GM12878 (cell line): Measurements from ENCODE around the gene WNT8A. TPM values are rescaled to one million over a fixed set of nuclear protein-coding genes. Genes with fewer than 3 reads are reported as not detected.
A peak's percentile ranks its signal among the peaks of the same experiment; 100 is the strongest.

ENCODE experiments used
- BACH1 ChIP-seq: fragments of 450-650 bp; IDR thresholded peaks from 2 replicates; pipeline ENCODE4 v1.6.1; 2017; ENCODE audit warnings: mild to moderate bottlenecking, borderline replicate concordance
- BMI1 ChIP-seq: fragments of 450-650 bp; IDR thresholded peaks from 2 replicates; pipeline ENCODE4 v1.6.1; 2016; ENCODE audit warnings: mild to moderate bottlenecking, moderate library complexity, borderline replicate concordance
- CBX3 ChIP-seq: fragments of 200-600 bp; sonication (generic); IDR thresholded peaks from 2 replicates; pipeline ENCODE4 v1.6.1; 2016; ENCODE audit warnings: low read depth, borderline replicate concordance
- CHD2 ChIP-seq: IDR thresholded peaks from 2 replicates; pipeline ENCODE4 v1.6.1; 2011; ENCODE audit warnings: low read depth, low read length, improper control_type of control experiment, borderline replicate concordance
- EZH2 ChIP-seq: IDR thresholded peaks from 2 replicates; pipeline ENCODE4 v1.6.1; 2012; ENCODE audit warnings: low read depth, mild to moderate bottlenecking, control low read depth, inconsistent platforms, low read length, borderline replicate concordance; ENCODE audit not compliant: control insufficient read depth
- IKZF2 ChIP-seq, 2 experiments: fragments of 450-650 bp; IDR thresholded peaks; 2 replicates each; pipeline ENCODE4 v1.6.1; 2017; ENCODE audit warnings: mild to moderate bottlenecking in 2 of 2, moderate library complexity in 2 of 2
- JUNB ChIP-seq: IDR thresholded peaks from 2 replicates; pipeline ENCODE4 v1.6.1; 2016; ENCODE audit warnings: antibody characterized with exemption, mild to moderate bottlenecking
- LARP7 ChIP-seq: fragments of 450-650 bp; IDR thresholded peaks from 2 replicates; pipeline ENCODE4 v1.6.1; 2017; ENCODE audit warnings: mild to moderate bottlenecking
- MTA2 ChIP-seq: fragments of 450-650 bp; IDR thresholded peaks from 2 replicates; pipeline ENCODE4 v1.6.1; 2016; ENCODE audit warnings: low read depth, mild to moderate bottlenecking, moderate library complexity
- NFIC ChIP-seq: IDR thresholded peaks from 2 replicates; pipeline ENCODE4 v1.6.1; 2012; ENCODE audit warnings: low read depth, mild to moderate bottlenecking, inconsistent platforms, low read length, moderate library complexity
- NR2C1 ChIP-seq: fragments of 450-650 bp; IDR thresholded peaks from 2 replicates; pipeline ENCODE4 v1.6.1; 2017; ENCODE audit warnings: antibody characterized with exemption, mild to moderate bottlenecking, moderate library complexity
- RAD51 ChIP-seq: fragments of 450-650 bp; IDR thresholded peaks from 2 replicates; pipeline ENCODE4 v1.6.1; 2016; ENCODE audit warnings: moderate library complexity, mild to moderate bottlenecking, inconsistent platforms
- RB1 ChIP-seq: fragments of 450-650 bp; formaldehyde crosslinking; IDR thresholded peaks from 2 replicates; pipeline ENCODE4 v1.6.1; 2017; ENCODE audit warnings: mild to moderate bottlenecking, borderline replicate concordance
- SPI1 ChIP-seq: IDR thresholded peaks from 2 replicates; pipeline ENCODE4 v1.6.1; 2011; ENCODE audit warnings: low read depth, mild to moderate bottlenecking, low read length, moderate library complexity, borderline replicate concordance; ENCODE audit not compliant: insufficient read depth
- TCF12 ChIP-seq: IDR thresholded peaks from 2 replicates; pipeline ENCODE4 v1.6.1; 2011; ENCODE audit warnings: low read depth, mild to moderate bottlenecking, low read length
- polyA plus RNA-seq, 11 experiments: library from polyadenylated mRNA; depleted of rRNA in 4 of 11; unstranded in 6 of 11; stranded (reverse) in 5 of 11; fragments of >200 nt; fragmentation: Nextera tagmentation in 4 of 11; fragmentation: Illumina TruSeq in 1 of 11; extraction: Ambion mirVana in 4 of 11; extraction: Trizol in 1 of 11; gene quantifications; 1 replicate in 1 of 11; 2 replicates in 10 of 11; pipeline versions ENCODE4 v1.2.1 to v1.2.3, GENCODE V29; 2011 to 2016; ENCODE audit warnings: inconsistent platforms in 2 of 11, missing spikeins in 2 of 11, low read depth in 1 of 11
- total RNA-seq, 4 experiments: library from RNA; depleted of rRNA in 3 of 4; stranded (reverse); fragments of >200 nt in 3 of 4; fragmentation: Illumina TruSeq in 1 of 4; extraction: Trizol in 1 of 4; gene quantifications; 2 replicates each; pipeline versions ENCODE4 v1.2.1 to v1.2.3, GENCODE V29; 2013 to 2021
- TF ChIP-seq, protein P1 (sequence below): fragments of 450-650 bp; IDR thresholded peaks from 2 replicates; pipeline ENCODE4 v1.6.1; 2016; ENCODE audit warnings: mild to moderate bottlenecking, moderate library complexity, borderline replicate concordance
- TF ChIP-seq, protein P2 (sequence below): fragments of 450-650 bp; IDR thresholded peaks from 2 replicates; pipeline ENCODE4 v1.6.1; 2016; ENCODE audit warnings: mild to moderate bottlenecking
- TF ChIP-seq, protein P3 (sequence below): fragments of 450-650 bp; IDR thresholded peaks from 2 replicates; pipeline ENCODE4 v1.6.1; 2017; ENCODE audit warnings: mild to moderate bottlenecking, low read depth, inconsistent platforms; ENCODE audit not compliant: poor library complexity, severe bottlenecking
- TF ChIP-seq, protein P4 (sequence below): IDR thresholded peaks from 2 replicates; pipeline ENCODE4 v1.6.1; 2011; ENCODE audit warnings: borderline replicate concordance, low read depth, mild to moderate bottlenecking, moderate library complexity, mixed read lengths, low read length; ENCODE audit not compliant: insufficient read depth; ENCODE audit errors: extremely low read length
- TF ChIP-seq, protein P5 (sequence below): IDR thresholded peaks from 2 replicates; pipeline ENCODE4 v1.6.1; 2012; ENCODE audit warnings: low read depth, low read length, improper control_type of control experiment

Gene WNT8A
- total and polyA plus RNA-seq, 10 of the 15 experiments (the other 5 are each of a cell fraction or from before 2014, with no cell fraction given) = not detected

DNA sequence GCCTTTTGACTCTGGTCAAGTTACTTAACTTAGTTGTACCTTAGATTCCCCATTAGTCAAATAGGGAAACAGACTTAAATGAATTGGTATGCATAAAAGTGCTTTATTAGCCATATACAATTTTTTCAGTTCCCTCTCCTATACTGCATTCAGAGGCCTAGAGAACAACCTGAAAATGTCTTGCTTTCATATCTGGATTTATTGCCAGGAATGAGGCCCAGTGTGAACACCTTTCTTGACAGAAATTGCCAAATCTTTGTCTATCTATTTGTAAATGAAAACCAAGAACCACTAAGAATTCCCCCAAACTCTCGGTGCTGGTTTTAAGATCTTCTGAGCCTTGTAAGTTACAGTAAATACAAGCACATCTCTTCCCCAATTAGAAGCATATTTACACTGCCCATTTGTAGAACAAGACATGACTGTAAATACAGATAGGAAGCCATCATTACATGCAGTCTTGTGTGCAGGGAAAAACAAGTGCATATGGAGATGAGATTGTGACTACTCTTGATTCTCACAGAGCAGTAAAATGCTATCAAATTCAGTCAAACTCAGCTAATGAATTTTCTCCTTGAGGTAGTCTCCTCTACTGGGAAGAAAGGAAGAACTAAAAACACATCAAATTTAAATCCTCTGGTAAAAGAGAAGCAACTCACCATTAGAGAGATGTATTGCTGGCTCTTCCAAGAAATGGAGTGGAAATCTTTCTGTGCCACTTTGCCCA lies 45.8 kb upstream of the WNT8A start (continued):
- TF ChIP-seq, protein P1, sequence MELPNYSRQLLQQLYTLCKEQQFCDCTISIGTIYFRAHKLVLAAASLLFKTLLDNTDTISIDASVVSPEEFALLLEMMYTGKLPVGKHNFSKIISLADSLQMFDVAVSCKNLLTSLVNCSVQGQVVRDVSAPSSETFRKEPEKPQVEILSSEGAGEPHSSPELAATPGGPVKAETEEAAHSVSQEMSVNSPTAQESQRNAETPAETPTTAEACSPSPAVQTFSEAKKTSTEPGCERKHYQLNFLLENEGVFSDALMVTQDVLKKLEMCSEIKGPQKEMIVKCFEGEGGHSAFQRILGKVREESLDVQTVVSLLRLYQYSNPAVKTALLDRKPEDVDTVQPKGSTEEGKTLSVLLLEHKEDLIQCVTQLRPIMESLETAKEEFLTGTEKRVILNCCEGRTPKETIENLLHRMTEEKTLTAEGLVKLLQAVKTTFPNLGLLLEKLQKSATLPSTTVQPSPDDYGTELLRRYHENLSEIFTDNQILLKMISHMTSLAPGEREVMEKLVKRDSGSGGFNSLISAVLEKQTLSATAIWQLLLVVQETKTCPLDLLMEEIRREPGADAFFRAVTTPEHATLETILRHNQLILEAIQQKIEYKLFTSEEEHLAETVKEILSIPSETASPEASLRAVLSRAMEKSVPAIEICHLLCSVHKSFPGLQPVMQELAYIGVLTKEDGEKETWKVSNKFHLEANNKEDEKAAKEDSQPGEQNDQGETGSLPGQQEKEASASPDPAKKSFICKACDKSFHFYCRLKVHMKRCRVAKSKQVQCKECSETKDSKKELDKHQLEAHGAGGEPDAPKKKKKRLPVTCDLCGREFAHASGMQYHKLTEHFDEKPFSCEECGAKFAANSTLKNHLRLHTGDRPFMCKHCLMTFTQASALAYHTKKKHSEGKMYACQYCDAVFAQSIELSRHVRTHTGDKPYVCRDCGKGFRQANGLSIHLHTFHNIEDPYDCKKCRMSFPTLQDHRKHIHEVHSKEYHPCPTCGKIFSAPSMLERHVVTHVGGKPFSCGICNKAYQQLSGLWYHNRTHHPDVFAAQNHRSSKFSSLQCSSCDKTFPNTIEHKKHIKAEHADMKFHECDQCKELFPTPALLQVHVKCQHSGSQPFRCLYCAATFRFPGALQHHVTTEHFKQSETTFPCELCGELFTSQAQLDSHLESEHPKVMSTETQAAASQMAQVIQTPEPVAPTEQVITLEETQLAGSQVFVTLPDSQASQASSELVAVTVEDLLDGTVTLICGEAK = no peak
- no peak for TF ChIP-seq BACH1
- no peak for TF ChIP-seq TCF12
- peak; percentile 26; the same call in 1 of the 2 replicates for TF ChIP-seq SPI1
- TF ChIP-seq LARP7 = no peak
- TF ChIP-seq, protein P2, sequence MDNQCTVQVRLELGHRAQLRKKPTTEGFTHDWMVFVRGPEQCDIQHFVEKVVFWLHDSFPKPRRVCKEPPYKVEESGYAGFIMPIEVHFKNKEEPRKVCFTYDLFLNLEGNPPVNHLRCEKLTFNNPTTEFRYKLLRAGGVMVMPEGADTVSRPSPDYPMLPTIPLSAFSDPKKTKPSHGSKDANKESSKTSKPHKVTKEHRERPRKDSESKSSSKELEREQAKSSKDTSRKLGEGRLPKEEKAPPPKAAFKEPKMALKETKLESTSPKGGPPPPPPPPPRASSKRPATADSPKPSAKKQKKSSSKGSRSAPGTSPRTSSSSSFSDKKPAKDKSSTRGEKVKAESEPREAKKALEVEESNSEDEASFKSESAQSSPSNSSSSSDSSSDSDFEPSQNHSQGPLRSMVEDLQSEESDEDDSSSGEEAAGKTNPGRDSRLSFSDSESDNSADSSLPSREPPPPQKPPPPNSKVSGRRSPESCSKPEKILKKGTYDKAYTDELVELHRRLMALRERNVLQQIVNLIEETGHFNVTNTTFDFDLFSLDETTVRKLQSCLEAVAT = no peak
- TF ChIP-seq, protein P3, sequence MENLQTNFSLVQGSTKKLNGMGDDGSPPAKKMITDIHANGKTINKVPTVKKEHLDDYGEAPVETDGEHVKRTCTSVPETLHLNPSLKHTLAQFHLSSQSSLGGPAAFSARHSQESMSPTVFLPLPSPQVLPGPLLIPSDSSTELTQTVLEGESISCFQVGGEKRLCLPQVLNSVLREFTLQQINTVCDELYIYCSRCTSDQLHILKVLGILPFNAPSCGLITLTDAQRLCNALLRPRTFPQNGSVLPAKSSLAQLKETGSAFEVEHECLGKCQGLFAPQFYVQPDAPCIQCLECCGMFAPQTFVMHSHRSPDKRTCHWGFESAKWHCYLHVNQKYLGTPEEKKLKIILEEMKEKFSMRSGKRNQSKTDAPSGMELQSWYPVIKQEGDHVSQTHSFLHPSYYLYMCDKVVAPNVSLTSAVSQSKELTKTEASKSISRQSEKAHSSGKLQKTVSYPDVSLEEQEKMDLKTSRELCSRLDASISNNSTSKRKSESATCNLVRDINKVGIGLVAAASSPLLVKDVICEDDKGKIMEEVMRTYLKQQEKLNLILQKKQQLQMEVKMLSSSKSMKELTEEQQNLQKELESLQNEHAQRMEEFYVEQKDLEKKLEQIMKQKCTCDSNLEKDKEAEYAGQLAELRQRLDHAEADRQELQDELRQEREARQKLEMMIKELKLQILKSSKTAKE = no peak
- no peak for TF ChIP-seq EZH2
- TF ChIP-seq, protein P4, sequence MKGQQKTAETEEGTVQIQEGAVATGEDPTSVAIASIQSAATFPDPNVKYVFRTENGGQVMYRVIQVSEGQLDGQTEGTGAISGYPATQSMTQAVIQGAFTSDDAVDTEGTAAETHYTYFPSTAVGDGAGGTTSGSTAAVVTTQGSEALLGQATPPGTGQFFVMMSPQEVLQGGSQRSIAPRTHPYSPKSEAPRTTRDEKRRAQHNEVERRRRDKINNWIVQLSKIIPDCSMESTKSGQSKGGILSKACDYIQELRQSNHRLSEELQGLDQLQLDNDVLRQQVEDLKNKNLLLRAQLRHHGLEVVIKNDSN = no peak
- peak; percentile 58; the same call in 1 of the 2 replicates for TF ChIP-seq NFIC
- TF ChIP-seq BMI1 = no peak
- peak; percentile 39 to 64; a peak in 3 of 4 replicates for TF ChIP-seq IKZF2 (IDR thresholded peaks at IDR 0.05)
- no peak for TF ChIP-seq CHD2
- TF ChIP-seq JUNB = peak; percentile 63
- TF ChIP-seq CBX3 = no peak
- no peak for TF ChIP-seq RB1
- TF ChIP-seq RAD51 = no peak
- TF ChIP-seq, protein P5, sequence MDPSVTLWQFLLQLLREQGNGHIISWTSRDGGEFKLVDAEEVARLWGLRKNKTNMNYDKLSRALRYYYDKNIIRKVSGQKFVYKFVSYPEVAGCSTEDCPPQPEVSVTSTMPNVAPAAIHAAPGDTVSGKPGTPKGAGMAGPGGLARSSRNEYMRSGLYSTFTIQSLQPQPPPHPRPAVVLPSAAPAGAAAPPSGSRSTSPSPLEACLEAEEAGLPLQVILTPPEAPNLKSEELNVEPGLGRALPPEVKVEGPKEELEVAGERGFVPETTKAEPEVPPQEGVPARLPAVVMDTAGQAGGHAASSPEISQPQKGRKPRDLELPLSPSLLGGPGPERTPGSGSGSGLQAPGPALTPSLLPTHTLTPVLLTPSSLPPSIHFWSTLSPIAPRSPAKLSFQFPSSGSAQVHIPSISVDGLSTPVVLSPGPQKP = no peak
- TF ChIP-seq NR2C1 = no peak
- peak; percentile 53 for TF ChIP-seq MTA2
